ENCODE measurements around the gene AKT1S1.

Gene AKT1S1

GRCh38 chr19:49907745-49908446 lies 30.7 kb upstream of the AKT1S1 start:
- DNase-seq = no peak

GRCh38 chr19:49906879-49907564 lies 29.9 kb upstream of the AKT1S1 start:
- no peak for DNase-seq

- DNase-seq = peak; percentile 57 to 68
Measured at GRCh38 chr19:49904136-49904535, 27.0 kb upstream of the AKT1S1 start.

GRCh38 chr19:49896863-49897621 lies 19.9 kb upstream of the AKT1S1 start, which contains the start of gene IL4I1:
Gene IL4I1, minus strand, starts transcription at chr19:49896887. Its CDS starts 727 bp downstream, at chr19:49896160.
- DNase-seq = peak; percentile 89 to 95

GRCh38 chr19:49895566-49896297 lies 18.6 kb upstream of the AKT1S1 start:
- DNase-seq = no peak

GRCh38 chr19:49894879-49895565 lies 17.9 kb upstream of the AKT1S1 start:
- DNase-seq = peak; percentile 75 to 88

GRCh38 chr19:49894011-49894664 lies 17.0 kb upstream of the AKT1S1 start:
- no peak for DNase-seq

- DNase-seq = no peak
Measured at GRCh38 chr19:49892716-49893115, 15.6 kb upstream of the AKT1S1 start.

GRCh38 chr19:49891393-49891792 lies 14.2 kb upstream of the AKT1S1 start:
- no peak for DNase-seq

- no peak for DNase-seq
Measured at GRCh38 chr19:49890349-49891311, 13.5 kb upstream of the AKT1S1 start.

- DNase-seq = peak; percentile 64 to 85
Measured at GRCh38 chr19:49889687-49890348, 12.7 kb upstream of the AKT1S1 start.

GRCh38 chr19:49889038-49889686 lies 12.0 kb upstream of the AKT1S1 start:
- no peak for DNase-seq

- DNase-seq = no peak
Measured at GRCh38 chr19:49888510-49888824, 11.3 kb upstream of the AKT1S1 start.

- peak in 1 of 2 donors; percentile 18 for DNase-seq
Measured at GRCh38 chr19:49887665-49888509, 10.7 kb upstream of the AKT1S1 start.

GRCh38 chr19:49887037-49887664 lies 10.0 kb upstream of the AKT1S1 start:
- peak in 1 of 2 donors; percentile 27 for DNase-seq

- DNase-seq = no peak
Measured at GRCh38 chr19:49884760-49885159, 7.6 kb upstream of the AKT1S1 start.

- no peak for DNase-seq
Measured at GRCh38 chr19:49884109-49884508, 7.0 kb upstream of the AKT1S1 start.

- no peak for DNase-seq
Measured at GRCh38 chr19:49883094-49883493, 5.9 kb upstream of the AKT1S1 start.

Data from inflammatory macrophage treated with lipopolysaccharide for 1 hour (primary cell).